HepG2 (cell line): ENCODE data around the gene ABI3. TPM values are rescaled to one million over a fixed set of nuclear protein-coding genes. Genes with fewer than 3 reads are reported as not detected.

Experiments
- ATAC-seq: fragments of 200-7000 bp; cut with Tn5 transposase; 3 replicates; pipeline ENCODE4 v1.9.1; 2020; ENCODE audit warnings: mild to moderate bottlenecking, moderate library complexity
- BruUV-seq: library from RNA; stranded (reverse); fragments of 400-500 nt; replicated peaks from 2 replicates; lab custom pipeline; 2021; lab: Mats Ljungman, UMichigan
- CTCF ChIA-PET: fragments of 300-600 bp; formaldehyde crosslinking; extraction: SDS; loops from one replicate; lab custom pipeline; 2021; ENCODE audit warnings: low total read pairs, inconsistent platforms, low intra/inter-chr PET ratio; lab: Yijun Ruan, JAX
- POLR2A ChIA-PET: fragments of 350-600 bp; sonication (Branson Sonifier 250); formaldehyde crosslinking; loops from one replicate; lab custom pipeline; 2020; ENCODE audit warnings: antibody characterized with exemption, inconsistent platforms; lab: Yijun Ruan, JAX
- DNase-seq: peaks from one replicate; pipeline ENCODE4 v3.0.0-alpha.2; 2015; ENCODE audit warnings: low spot score
- FAIRE-seq: peaks from 3 replicates; lab custom pipeline; 2011; peaks lifted over from hg19 to GRCh38; lab: Jason Lieb, UNC
- H2AFZ ChIP-seq: one replicate; pipeline ENCODE4 v1.6.1; 2011; ENCODE audit warnings: low read length, inconsistent platforms
- H3K27ac ChIP-seq: fragments of 300-600 bp; 3 replicates; pipeline ENCODE4 v1.8.0; 2011; ENCODE audit warnings: mixed run types, mild to moderate bottlenecking, mixed read lengths, low read length, inconsistent platforms; ENCODE audit not compliant: insufficient read depth; ENCODE audit errors: extremely low read length
- H3K27me3 ChIP-seq, 2 experiments: fragments of 200-600 bp in 1 of 2; 2 replicates in 1 of 2; 3 replicates in 1 of 2; pipeline versions ENCODE4 v1.6.0 to v1.8.0; 2011; ENCODE audit warnings: low read length in 2 of 2, mild to moderate bottlenecking in 2 of 2, moderate library complexity in 2 of 2, inconsistent platforms in 1 of 2; ENCODE audit not compliant: insufficient read depth in 2 of 2, control insufficient read depth in 1 of 2
- H3K36me3 ChIP-seq, 2 experiments: fragments of 200-600 bp in 1 of 2; replicated peaks in 1 of 2; 2 replicates in 1 of 2; 3 replicates in 1 of 2; pipeline versions ENCODE4 v1.5.1 to v1.8.0; 2011; ENCODE audit warnings: low read length in 2 of 2, inconsistent platforms in 1 of 2; ENCODE audit not compliant: insufficient read depth in 2 of 2, control insufficient read depth in 1 of 2
- H3K4me1 ChIP-seq: 2 replicates; pipeline ENCODE4 v1.5.1; 2012; ENCODE audit warnings: low read length, inconsistent platforms; ENCODE audit not compliant: insufficient read depth
- H3K4me2 ChIP-seq: 2 replicates; pipeline ENCODE4 v1.6.0; 2011; ENCODE audit warnings: low read depth, low read length, inconsistent platforms
- H3K4me3 ChIP-seq, 3 experiments: fragments of 200-600 bp in 1 of 3; sonication (generic), shearing (Covaris generic) in 1 of 3; replicated peaks in 1 of 3; 2 replicates each; pipeline ENCODE4 v1.5.1; 2011 to 2016; ENCODE audit warnings: low read length in 3 of 3, inconsistent platforms in 2 of 3, low read depth in 2 of 3, mild to moderate bottlenecking in 2 of 3, control low read depth in 1 of 3, mixed read lengths in 1 of 3; ENCODE audit not compliant: insufficient read depth in 1 of 3
- H3K79me2 ChIP-seq: one replicate; pipeline ENCODE4 v1.6.1; 2011; ENCODE audit warnings: low read length, inconsistent platforms; ENCODE audit not compliant: insufficient read depth
- H3K9ac ChIP-seq: 2 replicates; pipeline ENCODE4 v1.6.0; 2011; ENCODE audit warnings: mild to moderate bottlenecking, low read depth, low read length, inconsistent platforms; ENCODE audit not compliant: insufficient read depth
- H3K9me3 ChIP-seq: 2 replicates; pipeline ENCODE4 v1.5.1; 2012; ENCODE audit warnings: mild to moderate bottlenecking, low read length
- H4K20me1 ChIP-seq: 2 replicates; pipeline ENCODE4 v1.6.0; 2011; ENCODE audit warnings: inconsistent platforms, mild to moderate bottlenecking, low read length, moderate library complexity; ENCODE audit not compliant: insufficient read depth
- CCAR2 ChIP-seq: fragments of 200-400 bp; formaldehyde crosslinking; optimal IDR thresholded peaks from 2 replicates; pipeline ENCODE3; 2018; ENCODE audit warnings: low read depth, mild to moderate bottlenecking, low read length, moderate library complexity
- CEBPG ChIP-seq: IDR thresholded peaks from 2 replicates; pipeline ENCODE4 v1.6.1; 2016
- HMGXB4 ChIP-seq, 2 experiments: sonication (generic) in 1 of 2; formaldehyde crosslinking in 1 of 2; IDR thresholded peaks; 2 replicates each; pipeline versions ENCODE4 v1.4.0 to v1.6.1; 2018 to 2020; ENCODE audit warnings: missing genetic modification reagents in 2 of 2, borderline replicate concordance in 1 of 2, low read depth in 1 of 2, mild to moderate bottlenecking in 1 of 2, missing biosample characterization in 1 of 2
- NAIF1 ChIP-seq: sonication (generic); formaldehyde crosslinking; IDR thresholded peaks from 2 replicates; pipeline ENCODE4 v1.5.0; 2020; ENCODE audit warnings: mild to moderate bottlenecking, missing genetic modification reagents, borderline replicate concordance
- PRDM10 ChIP-seq: sonication (generic); formaldehyde crosslinking; IDR thresholded peaks from 2 replicates; pipeline ENCODE4 v1.4.0; 2020; ENCODE audit warnings: low read depth, missing genetic modification reagents
- REL ChIP-seq: sonication (generic); formaldehyde crosslinking; conservative IDR thresholded peaks from 2 replicates; pipeline ENCODE4 v1.8.0; 2022; ENCODE audit warnings: mild to moderate bottlenecking, missing genetic modification reagents, moderate library complexity
- RXRA ChIP-seq: sonication (generic); formaldehyde crosslinking; IDR thresholded peaks from 2 replicates; pipeline ENCODE4 v1.5.1; 2020; ENCODE audit warnings: missing genetic modification reagents
- SCMH1 ChIP-seq: sonication (generic); formaldehyde crosslinking; IDR thresholded peaks from 2 replicates; pipeline ENCODE4 v1.9.0; 2021; ENCODE audit warnings: missing genetic modification reagents, mild to moderate bottlenecking, borderline replicate concordance
- TFE3 ChIP-seq: IDR thresholded peaks from 2 replicates; pipeline ENCODE4 v1.6.1; 2016
- ZBTB39 ChIP-seq: sonication (generic); formaldehyde crosslinking; IDR thresholded peaks from 2 replicates; pipeline ENCODE4 v1.5.0; 2020; ENCODE audit warnings: missing genetic modification reagents
- ZNF136 ChIP-seq: sonication (generic); formaldehyde crosslinking; IDR thresholded peaks from 2 replicates; pipeline ENCODE4 v1.8.1; 2022; ENCODE audit warnings: low read depth, mild to moderate bottlenecking, moderate library complexity, missing genetic modification reagents
- ZNF329 ChIP-seq: sonication (generic); formaldehyde crosslinking; IDR thresholded peaks from 2 replicates; pipeline ENCODE4 v1.9.0; 2021; ENCODE audit warnings: low read depth, mild to moderate bottlenecking, missing genetic modification reagents
- ZNF446 ChIP-seq: sonication (generic); formaldehyde crosslinking; IDR thresholded peaks from 2 replicates; pipeline ENCODE4 v1.5.0; 2020; ENCODE audit warnings: mild to moderate bottlenecking, missing genetic modification reagents
- ZNF704 ChIP-seq: sonication (generic); formaldehyde crosslinking; IDR thresholded peaks from 2 replicates; pipeline ENCODE4 v1.8.1; 2023; ENCODE audit warnings: mild to moderate bottlenecking, inconsistent platforms, moderate library complexity, missing genetic modification reagents, borderline replicate concordance
- WGBS: methylation state at CpG from one replicate; pipeline ENCODE4 v1.1.6; 2017; ENCODE audit warnings: low lambda C conversion rate; 5-methylcytosine and 5-hydroxymethylcytosine counted together
- in situ Hi-C: cut with HindIII; loops from 2 replicates; pipeline ENCODE4 v1.10.0; 2017; ENCODE audit warnings: low pct_unique_long_range_greater_than_20kb; ENCODE audit not compliant: extremely low pct_ligation_motif_present
- intact Hi-C: fragments of 100-400 bp; cut with micrococcal nuclease; formaldehyde crosslinking; loops from one replicate; pipeline ENCODE4 v1.10.0; 2022; ENCODE audit not compliant: unreplicated experiment
- polyA plus RNA-seq, 8 experiments: library from polyadenylated mRNA; depleted of rRNA in 3 of 8; stranded (reverse) in 7 of 8; unstranded in 1 of 8; fragments of >200 nt; fragmentation: Illumina TruSeq in 4 of 8; extraction: Trizol in 4 of 8; gene quantifications; 2 replicates each; pipeline versions ENCODE4 v1.2.1 to v1.2.3, GENCODE V29; 2011 to 2016; ENCODE audit warnings: low read depth in 4 of 8, missing spikeins in 1 of 8, mixed read lengths in 1 of 8; ENCODE audit not compliant: insufficient read depth in 1 of 8
- total RNA-seq, 5 experiments: library from RNA; depleted of rRNA; stranded (reverse); fragments of >200 nt; fragmentation: Illumina TruSeq; extraction: Trizol; gene quantifications; 2 replicates each; pipeline ENCODE4 v1.2.3, GENCODE V29; 2016; ENCODE audit warnings: low read depth in 1 of 5

The ABI3 gene
- total and polyA plus RNA-seq, 2 of the 13 experiments (the other 11 are each of a cell fraction or from before 2014, with no cell fraction given): not detected

- H3K4me1 ChIP-seq: peaks cover 14% of the 10 kb centered on the region
- no peak for FAIRE-seq
- ATAC-seq: no peak
- H2AFZ ChIP-seq: no peak overlapping the region
- H3K36me3 ChIP-seq: no peaks in the 10 kb centered on the region
- ChIA-PET CTCF (no interaction called here), POLR2A (no interaction called here)
- H3K4me3 ChIP-seq: no peak overlapping the region
- peaks cover 12 to 73% of the 10 kb centered on the region in 2 experiments; a peak in 4 of 5 replicates for H3K27me3 ChIP-seq
- H3K4me2 ChIP-seq: no peak overlapping the region
- H4K20me1 ChIP-seq: no peaks in the 10 kb centered on the region
- H3K79me2 ChIP-seq: no peaks in the 10 kb centered on the region
- no peak overlapping the region for H3K9ac ChIP-seq
- whole genome bisulfite sequencing: 28% methylated on average over 11 of the region's 15 CpGs
- H3K27ac ChIP-seq: no peak overlapping the region
- H3K9me3 ChIP-seq: no peaks in the 10 kb centered on the region
- in situ Hi-C loops (no loop called here), intact Hi-C loops (no loop called here)
- no peak for DNase-seq
- no TSS peak for BruUV-seq
- TF ChIP-seq ZNF446 (no peak), NAIF1 (no peak), CEBPG (no peak), RXRA (no peak), ZNF329 (CRISPR knock-in tag) (no peak), PRDM10 (CRISPR knock-in tag) (no peak), SCMH1 (CRISPR knock-in tag) (no peak), ZNF704 (CRISPR knock-in tag) (no peak), TFE3 (CRISPR knock-in tag) (no peak), REL (CRISPR knock-in tag) (no peak), ZBTB39 (CRISPR knock-in tag) (no peak), CCAR2 (no peak), ZNF136 (CRISPR knock-in tag) (no peak), HMGXB4 (CRISPR knock-in tag; IDR thresholded peaks at IDR 0.05; ENCODE audit: borderline replicate concordance in 1 of 2, low read depth in 1 of 2) (no peak)
Measured at GRCh38 chr17:49219987-49220386, 9.5 kb downstream of the ABI3 start.
